GM13976 (cell line): Measurements from ENCODE around the gene MRPS12.
A peak's percentile ranks its signal among the peaks of the same experiment; 100 is the strongest.

Source experiments
- DNase-seq: peaks from one replicate; pipeline ENCODE4 v3.0.0; 2012; ENCODE audit warnings: low spot score
- CTCF ChIP-seq: IDR thresholded peaks from 2 replicates; pipeline ENCODE4 v1.5.1; 2012; ENCODE audit warnings: borderline replicate concordance, mild to moderate bottlenecking; ENCODE audit not compliant: insufficient read depth; ENCODE audit errors: extremely low read depth, missing control alignments, control extremely low read depth
- in situ Hi-C: fragments of 300-500 bp; cut with MboI; formaldehyde crosslinking; loops from one replicate; pipeline ENCODE4 v1.12.0; 2022; ENCODE audit warnings: low sequenced_read_pairs, mixed read lengths, inconsistent platforms; ENCODE audit not compliant: unreplicated experiment

MRPS12 gene

DNA sequence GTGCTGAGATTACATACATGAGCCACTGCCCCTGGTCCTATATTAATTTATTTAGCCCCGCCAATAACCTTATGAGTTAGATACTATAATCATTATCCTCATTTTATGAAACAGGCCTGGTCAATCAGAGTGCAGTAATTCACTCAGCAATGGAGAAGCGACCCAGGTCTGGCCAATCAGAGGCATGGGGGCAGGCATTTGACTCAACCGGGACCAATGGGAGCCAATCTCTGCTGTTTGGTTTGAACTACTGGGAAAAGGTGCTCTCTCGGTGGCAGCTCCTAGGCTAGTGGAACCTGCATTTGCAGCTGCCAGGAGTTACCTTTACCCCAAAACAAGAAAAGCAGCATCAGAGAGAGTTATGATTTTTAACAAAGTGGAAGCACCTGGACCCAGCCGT lies 37.9 kb upstream of the MRPS12 start:
- in situ Hi-C loops, result no loop called here
- DNase-seq, result no peak

GRCh38 chr19:38893341-38893771 lies 37.4 kb upstream of the MRPS12 start:
- in situ Hi-C loops, result no loop called here
- TF ChIP-seq CTCF, result no peak
- DNase-seq, result no peak

More for the DNA sequence above, 37.9 kb upstream of the MRPS12 start:
- no peak for TF ChIP-seq CTCF

DNA sequence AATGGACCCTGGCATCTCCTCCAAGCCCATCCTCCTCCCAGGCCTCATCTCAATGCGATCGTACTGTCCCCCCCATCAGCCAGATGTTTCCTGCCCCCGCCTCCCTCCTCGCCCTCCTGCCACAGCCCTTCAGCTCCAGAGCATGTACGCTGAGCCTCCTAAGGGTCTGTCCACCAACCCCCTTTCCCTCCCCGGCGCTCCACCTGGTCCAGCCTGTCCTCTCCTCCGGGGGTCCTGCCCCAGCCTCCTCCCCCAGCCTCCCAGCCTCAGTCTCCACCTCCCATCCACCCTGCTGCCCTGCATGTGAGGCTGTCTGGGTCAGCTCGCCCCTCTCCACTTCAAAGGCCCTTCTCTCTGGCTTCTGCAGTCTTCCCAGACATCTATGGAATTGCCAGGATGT lies 35.8 kb upstream of the MRPS12 start:
- DNase-seq, result no peak
- no peak for TF ChIP-seq CTCF
- in situ Hi-C loops, result no loop called here

GRCh38 chr19:38898788-38899446 lies 31.8 kb upstream of the MRPS12 start:
- in situ Hi-C loops, result no loop called here
- TF ChIP-seq CTCF, result no peak
- DNase-seq, result no peak

DNA sequence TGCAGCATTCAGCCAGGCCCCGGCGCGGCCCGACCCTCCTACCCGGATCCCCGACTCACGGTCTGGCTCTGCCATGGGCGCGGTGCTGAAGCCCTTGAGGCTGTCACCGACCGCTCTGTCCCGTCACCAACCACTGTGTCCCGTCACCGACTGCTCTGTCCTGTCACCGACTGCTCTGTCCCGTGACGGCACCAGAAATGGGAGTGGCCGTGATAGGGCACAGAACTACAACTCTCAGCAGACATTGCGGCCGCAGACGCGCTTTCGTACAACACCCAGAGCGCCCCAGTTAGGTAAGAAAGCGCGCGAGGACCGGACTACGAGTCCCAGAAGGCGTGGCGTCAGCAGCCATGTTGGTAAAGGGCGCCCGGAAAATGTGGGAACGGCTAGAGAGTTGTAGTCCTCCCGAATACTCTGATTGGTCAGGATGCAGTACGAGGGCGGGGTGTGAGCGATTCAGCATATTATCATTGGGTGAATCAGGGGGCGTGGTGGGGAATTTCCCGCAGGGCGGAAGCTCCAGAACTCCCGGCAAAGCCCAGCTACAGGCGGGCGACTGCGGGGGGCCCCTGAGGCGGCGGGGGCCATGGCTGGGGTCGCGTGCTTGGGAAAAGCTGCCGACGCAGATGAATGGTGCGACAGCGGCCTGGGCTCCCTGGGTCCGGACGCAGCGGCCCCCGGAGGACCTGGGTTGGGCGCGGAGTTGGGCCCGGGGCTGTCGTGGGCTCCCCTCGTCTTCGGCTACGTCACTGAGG lies 31.1 kb upstream of the MRPS12 start, which contains the start of the genes NFKBIB and SIRT2:
NFKBIB (plus strand) TSS at position 523 of the 755 bp plus-strand sequence; CDS start at position 587, 64 bp downstream.
SIRT2 (minus strand) TSS at position 172 of the 755 bp plus-strand sequence; CDS start at position 75, 97 bp downstream.
- in situ Hi-C loops, result no loop called here
- no peak for TF ChIP-seq CTCF
- peak; percentile 99 for DNase-seq

GRCh38 chr19:38900202-38900629 lies 30.5 kb upstream of the MRPS12 start:
- TF ChIP-seq CTCF, result no peak
- DNase-seq, result no peak
- in situ Hi-C loops, result no loop called here
